Raji (cell line): Measurements from ENCODE around the gene EPHB3.

Experiments
- POLR2A ChIP-seq: IDR thresholded peaks from 2 replicates; pipeline ENCODE4 v1.6.1; 2011; ENCODE audit warnings: low read depth, low read length, control low read depth; ENCODE audit not compliant: insufficient read depth

The EPHB3 gene

GRCh38 chr3:184556582-184557347 is 4.8 kb upstream of the EPHB3 start:
- TF ChIP-seq POLR2A = no peak

DNA sequence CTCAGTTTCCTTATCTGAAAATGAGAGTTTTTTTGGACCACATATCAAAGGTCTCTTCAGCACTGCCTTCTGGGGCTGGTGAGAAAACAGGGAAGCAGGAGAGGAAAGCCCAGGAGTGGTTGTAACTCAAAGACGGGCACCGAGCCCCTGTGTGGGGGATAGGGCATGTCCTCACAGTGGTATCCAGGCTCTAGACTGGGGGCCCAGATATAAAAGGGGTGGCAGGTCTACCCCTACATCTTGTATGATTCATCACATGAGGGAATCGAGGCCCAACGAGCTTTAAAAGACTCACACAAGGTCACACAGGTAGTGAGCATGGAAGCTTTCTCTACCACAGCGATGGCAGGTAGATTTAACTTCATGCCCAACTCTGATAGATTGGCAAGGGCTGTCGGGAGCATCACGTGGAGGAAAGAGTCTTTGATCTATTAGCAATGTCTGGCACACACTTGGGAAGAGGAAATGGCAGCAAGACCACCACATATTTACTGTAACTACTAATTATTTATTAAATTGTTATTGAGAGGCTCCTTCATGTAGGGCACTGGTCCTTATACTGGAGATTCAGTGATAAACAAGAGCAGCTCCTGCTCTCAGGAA is 4.1 kb upstream of the EPHB3 start:
- no peak for TF ChIP-seq POLR2A

- no peak for TF ChIP-seq POLR2A
These were observed 2.9 kb upstream of the EPHB3 start for GRCh38 chr3:184558726-184559125.

DNA sequence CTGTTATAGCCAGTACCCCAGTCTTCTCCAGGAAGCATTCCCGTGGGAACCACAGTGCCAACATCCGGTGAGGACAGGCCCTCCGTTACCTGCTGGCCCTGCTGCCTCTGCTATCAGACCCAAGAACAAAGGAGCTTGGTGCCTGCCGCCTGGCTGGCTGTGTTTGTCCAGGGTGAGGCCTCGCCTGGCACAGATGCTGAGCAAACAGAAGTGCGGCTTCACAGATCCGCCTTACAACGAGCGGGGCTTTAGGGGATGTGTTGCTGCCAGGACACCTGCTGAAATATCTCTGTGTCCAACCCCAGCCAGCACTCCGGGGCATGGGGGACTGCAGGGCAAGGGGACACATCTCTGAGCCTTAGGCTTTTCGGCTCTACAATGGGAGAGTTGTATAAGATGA is 2.2 kb upstream of the EPHB3 start:
- TF ChIP-seq POLR2A = no peak

DNA sequence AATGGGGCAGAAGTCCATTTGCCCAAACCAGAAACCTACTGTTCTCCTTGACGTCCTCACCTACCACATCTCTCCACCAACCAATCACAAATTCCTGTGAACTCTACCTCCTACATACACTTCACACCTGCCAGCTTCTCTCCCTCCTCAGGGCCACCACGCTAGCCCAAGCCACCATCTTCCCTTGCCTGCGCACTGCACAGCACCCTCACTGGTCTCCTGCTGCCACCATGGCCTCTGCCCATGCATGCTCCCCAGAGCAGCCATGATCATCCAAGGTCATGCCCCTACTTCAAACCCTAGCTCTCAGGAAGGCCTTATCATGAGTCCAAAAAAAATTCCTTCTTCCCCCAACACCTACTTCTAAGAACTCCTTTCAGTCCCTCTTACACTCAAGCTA is 1.1 kb upstream of the EPHB3 start:
- TF ChIP-seq POLR2A = no peak

GRCh38 chr3:184561913-184562877 is 610 bp downstream of the EPHB3 start:
- no peak for TF ChIP-seq POLR2A

- no peak for TF ChIP-seq POLR2A
These were observed 1.4 kb downstream of the EPHB3 start for GRCh38 chr3:184562878-184563560.

DNA sequence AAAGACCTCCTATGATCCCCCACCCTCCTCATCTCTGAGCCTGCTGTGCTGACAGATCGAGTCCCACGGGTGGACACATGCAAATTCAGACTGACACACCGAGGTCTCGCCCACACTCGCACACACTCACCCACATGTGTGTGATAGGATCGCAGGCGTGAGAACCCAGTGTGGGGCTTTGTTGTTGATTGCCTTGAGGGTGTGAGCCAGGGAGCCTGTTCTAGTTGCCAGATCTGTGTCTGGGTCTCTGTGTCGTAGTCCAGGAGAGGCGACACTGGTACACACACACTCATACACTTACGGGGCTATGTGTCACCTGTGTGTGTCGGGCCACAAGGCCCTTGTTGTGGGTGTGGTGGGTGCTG is 2.0 kb downstream of the EPHB3 start:
- no peak for TF ChIP-seq POLR2A

DNA sequence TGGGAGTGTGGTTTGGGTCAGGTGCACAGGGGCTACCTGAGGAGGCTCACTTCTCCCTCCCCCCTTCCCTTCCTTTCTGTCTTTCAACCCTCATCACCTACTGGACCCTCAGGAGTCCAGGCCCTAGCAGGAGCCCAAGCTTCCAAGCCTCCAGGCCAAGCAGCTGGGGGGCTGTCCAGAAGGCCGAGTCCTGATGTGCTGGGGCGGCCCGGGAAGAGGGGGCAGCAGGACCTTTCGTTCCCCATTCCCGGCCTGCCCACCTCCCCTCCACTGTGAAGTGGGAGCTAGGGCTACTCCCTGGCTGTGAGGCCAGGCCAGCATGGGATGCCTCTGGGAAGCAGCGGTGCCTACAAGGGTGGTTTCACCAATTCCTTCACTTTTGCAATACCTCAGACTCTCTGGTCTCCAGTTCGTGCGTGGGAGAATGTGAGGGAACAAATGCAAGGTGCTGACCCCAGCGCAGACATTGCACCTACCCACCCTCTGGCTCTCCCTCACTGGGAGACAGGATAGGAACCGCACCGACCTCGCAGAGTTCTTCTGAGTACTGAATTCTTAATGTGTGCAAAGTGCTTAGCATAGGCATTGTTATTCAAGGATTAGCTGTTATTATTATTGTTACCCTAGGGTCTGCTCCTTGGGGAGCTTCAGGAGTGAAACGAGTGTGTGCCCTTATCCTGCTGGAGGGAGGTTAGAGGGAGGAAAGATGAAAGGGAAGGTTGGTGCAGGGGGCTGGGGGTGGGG is 2.5 kb downstream of the EPHB3 start:
- TF ChIP-seq POLR2A = no peak

GRCh38 chr3:184564685-184565385 is 3.2 kb downstream of the EPHB3 start:
- TF ChIP-seq POLR2A = no peak

DNA sequence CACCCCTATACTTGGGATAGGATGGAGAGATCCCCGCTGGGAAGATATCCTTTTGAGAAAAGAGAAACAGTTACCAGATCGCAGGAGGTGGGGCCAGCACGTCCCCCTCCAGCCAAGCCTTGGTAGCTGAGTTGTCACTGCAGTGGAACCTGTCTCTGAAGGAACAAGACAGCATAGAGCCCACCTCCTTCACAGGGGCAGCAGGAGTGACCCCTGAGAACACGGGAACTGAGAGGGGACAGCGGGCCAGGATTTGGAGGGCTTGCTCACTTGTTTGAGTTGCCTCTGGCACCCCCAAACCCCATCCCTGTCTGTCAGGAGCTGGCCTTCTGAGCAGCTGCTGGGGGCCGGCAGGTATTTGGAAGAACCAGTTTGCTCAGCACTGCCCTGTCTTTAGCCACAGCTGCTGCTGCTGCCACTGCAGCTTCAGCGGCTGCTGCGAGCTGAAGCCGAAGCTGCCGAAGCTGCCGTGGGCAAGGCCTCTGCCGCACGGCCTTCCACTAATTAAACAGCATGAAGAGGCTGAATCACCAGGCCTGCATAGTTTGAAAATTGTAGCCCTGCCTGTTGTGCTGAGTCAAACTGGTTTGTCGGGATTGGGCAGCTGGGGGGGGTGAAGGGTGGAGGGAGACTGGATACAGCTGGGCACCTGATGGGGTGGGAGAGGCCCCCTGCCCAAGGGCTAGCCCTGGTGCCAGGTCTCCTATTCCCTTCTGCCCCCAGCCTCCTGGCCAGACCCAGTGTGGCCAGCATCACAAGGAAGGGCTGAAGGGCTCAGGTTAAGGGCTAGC is 4.0 kb downstream of the EPHB3 start:
- TF ChIP-seq POLR2A = no peak

- TF ChIP-seq POLR2A = no peak
These were observed 5.1 kb downstream of the EPHB3 start for GRCh38 chr3:184566441-184567414.
